SK-N-SH (cell line): Measurements from ENCODE around the gene MYOT. TPM values are rescaled to one million over a fixed set of nuclear protein-coding genes. Genes with fewer than 3 reads are reported as not detected.

ENCODE experiments used
- CTCF ChIA-PET: fragments of 300-600, 350-600 bp; formaldehyde crosslinking; extraction: SDS; loops from one replicate; lab custom pipeline; 2021; lab: Yijun Ruan, JAX
- POLR2A ChIA-PET: fragments of 350-600 bp; sonication (Branson Sonifier 250); formaldehyde crosslinking; extraction: SDS; loops from one replicate; lab custom pipeline; 2020; ENCODE audit warnings: antibody characterized with exemption, inconsistent platforms; lab: Yijun Ruan, JAX
- DNase-seq: peaks from one replicate; pipeline ENCODE4 v3.0.0; 2012
- H2AFZ ChIP-seq: fragments of 200-600 bp; sonication (generic); 2 replicates; pipeline ENCODE4 v1.8.1; 2016; ENCODE audit warnings: antibody characterized with exemption, mild to moderate bottlenecking, low read depth
- H3F3A ChIP-seq: fragments of 200-600 bp; sonication (generic); replicated peaks from 2 replicates; pipeline ENCODE3; 2016; ENCODE audit warnings: antibody characterized with exemption, mild to moderate bottlenecking; ENCODE audit not compliant: insufficient read depth
- H3K27ac ChIP-seq, 2 experiments: fragments of 200-500 bp in 1 of 2; fragments of 200-600 bp in 1 of 2; sonication (Bioruptor generic) in 1 of 2; sonication (generic), shearing (Covaris generic) in 1 of 2; 2 replicates each; pipeline versions ENCODE4 v1.5.1 to v1.6.1; 2014 to 2016; ENCODE audit warnings: low read depth in 2 of 2, inconsistent platforms in 1 of 2, low read length in 1 of 2, mild to moderate bottlenecking in 1 of 2, mixed read lengths in 1 of 2
- H3K27me3 ChIP-seq: fragments of 200-600 bp; sonication (generic), shearing (Covaris generic); 2 replicates; pipeline ENCODE4 v1.6.1; 2016; ENCODE audit warnings: mixed run types; ENCODE audit not compliant: insufficient read depth
- H3K36me3 ChIP-seq, 2 experiments: fragments of 200-500 bp in 1 of 2; fragments of 200-600 bp in 1 of 2; sonication (Bioruptor generic) in 1 of 2; sonication (generic) in 1 of 2; replicated peaks in 1 of 2; 2 replicates each; pipeline versions ENCODE3 to v1.5.1; 2014 to 2016; ENCODE audit warnings: low read length in 1 of 2, mild to moderate bottlenecking in 1 of 2; ENCODE audit not compliant: insufficient read depth in 2 of 2, control insufficient read depth in 1 of 2
- H3K4me1 ChIP-seq, 2 experiments: fragments of 200-500 bp in 1 of 2; fragments of 200-600 bp in 1 of 2; sonication (Bioruptor generic) in 1 of 2; sonication (generic), shearing (Covaris generic) in 1 of 2; 2 replicates each; pipeline versions ENCODE4 v1.5.1 to v1.6.1; 2014 to 2016; ENCODE audit warnings: low read depth in 1 of 2, low read length in 1 of 2, mixed run types in 1 of 2; ENCODE audit not compliant: insufficient read depth in 2 of 2, control insufficient read depth in 1 of 2
- H3K4me2 ChIP-seq: fragments of 200-600 bp; sonication (generic), shearing (Covaris generic); 2 replicates; pipeline ENCODE4 v1.6.1; 2017; ENCODE audit warnings: mixed run types
- H3K4me3 ChIP-seq, 2 experiments: fragments of 200-500 bp in 1 of 2; fragments of 200-600 bp in 1 of 2; sonication (Bioruptor generic) in 1 of 2; sonication (generic), shearing (Covaris generic) in 1 of 2; 2 replicates each; pipeline versions ENCODE4 v1.5.1 to v1.8.1; 2014 to 2016; ENCODE audit warnings: low read depth in 2 of 2, inconsistent platforms in 1 of 2, low read length in 1 of 2, mild to moderate bottlenecking in 1 of 2, mixed read lengths in 1 of 2, moderate library complexity in 1 of 2
- H3K79me2 ChIP-seq: fragments of 200-600 bp; sonication (generic); 2 replicates; pipeline ENCODE4 v1.8.1; 2017; ENCODE audit warnings: mild to moderate bottlenecking; ENCODE audit not compliant: insufficient read depth
- H3K9ac ChIP-seq: fragments of 200-600 bp; sonication (generic); 2 replicates; pipeline ENCODE4 v1.6.1; 2017; ENCODE audit warnings: mixed run types
- H3K9me2 ChIP-seq: fragments of 200-600 bp; sonication (generic); 2 replicates; pipeline ENCODE4 v1.6.1; 2017; ENCODE audit warnings: mixed run types
- H3K9me3 ChIP-seq: fragments of 200-600 bp; sonication (generic); 2 replicates; pipeline ENCODE4 v1.6.1; 2017; ENCODE audit warnings: mixed run types, mild to moderate bottlenecking, moderate library complexity
- H4K20me1 ChIP-seq: fragments of 200-600 bp; sonication (generic); 2 replicates; pipeline ENCODE4 v1.6.1; 2017; ENCODE audit warnings: mild to moderate bottlenecking, mixed run types; ENCODE audit not compliant: insufficient read depth
- CHD2 ChIP-seq: fragments of 150-350 bp; IDR thresholded peaks from 2 replicates; pipeline ENCODE4 v1.6.1; 2018; ENCODE audit warnings: low read length; ENCODE audit not compliant: partially characterized antibody
- CTCF ChIP-seq: fragments of 200-600 bp; sonication (generic); IDR thresholded peaks from 2 replicates; pipeline ENCODE4 v1.6.1; 2017; ENCODE audit warnings: antibody characterized with exemption, mild to moderate bottlenecking, moderate library complexity
- GABPA ChIP-seq: IDR thresholded peaks from 2 replicates; pipeline ENCODE4 v1.4.0; 2012; ENCODE audit warnings: low read depth, mild to moderate bottlenecking
- JUND ChIP-seq: IDR thresholded peaks from 2 replicates; pipeline ENCODE4 v1.4.0; 2012
- MEF2A ChIP-seq: IDR thresholded peaks from 2 replicates; pipeline ENCODE4 v1.4.0; 2012; ENCODE audit warnings: low read depth, borderline replicate concordance
- MXI1 ChIP-seq: IDR thresholded peaks from 2 replicates; pipeline ENCODE4 v1.6.1; 2012; ENCODE audit warnings: mild to moderate bottlenecking, low read depth, low read length, improper control_type of control experiment
- RCOR1 ChIP-seq: fragments of 150-350 bp; IDR thresholded peaks from 2 replicates; pipeline ENCODE4 v1.6.1; 2017; ENCODE audit warnings: antibody characterized with exemption, low read length
- RFX5 ChIP-seq: IDR thresholded peaks from 2 replicates; pipeline ENCODE4 v1.6.1; 2012; ENCODE audit warnings: mild to moderate bottlenecking, improper control_type of control experiment, low read length
- RXRA ChIP-seq: IDR thresholded peaks from 2 replicates; pipeline ENCODE4 v1.4.0; 2012; ENCODE audit warnings: low read depth, mild to moderate bottlenecking, borderline replicate concordance
- SMC3 ChIP-seq: IDR thresholded peaks from 2 replicates; pipeline ENCODE4 v1.6.1; 2012; ENCODE audit warnings: low read depth, low read length, improper control_type of control experiment
- TCF12 ChIP-seq: IDR thresholded peaks from 2 replicates; pipeline ENCODE4 v1.4.0; 2012
- TEAD4 ChIP-seq: IDR thresholded peaks from 2 replicates; pipeline ENCODE4 v1.4.0; 2012; ENCODE audit warnings: mild to moderate bottlenecking, borderline replicate concordance; ENCODE audit not compliant: insufficient read depth
- USF1 ChIP-seq: IDR thresholded peaks from 2 replicates; pipeline ENCODE4 v1.4.0; 2012; ENCODE audit warnings: low read depth, borderline replicate concordance
- USF2 ChIP-seq: fragments of 150-350 bp; IDR thresholded peaks from 2 replicates; pipeline ENCODE4 v1.6.1; 2017; ENCODE audit warnings: antibody characterized with exemption, low read length, low read depth, borderline replicate concordance
- ZBTB33 ChIP-seq: IDR thresholded peaks from 2 replicates; pipeline ENCODE4 v1.4.0; 2012; ENCODE audit warnings: low read depth, borderline replicate concordance
- WGBS: methylation state at CpG from one replicate; pipeline ENCODE4 v1.1.6; 2017; ENCODE audit warnings: low lambda C conversion rate; 5-methylcytosine and 5-hydroxymethylcytosine counted together
- polyA plus RNA-seq, 3 experiments: library from polyadenylated mRNA; depleted of rRNA; stranded (reverse); fragments of >200 nt; gene quantifications; 2 replicates each; pipeline ENCODE4 v1.2.3, GENCODE V29; 2012

MYOT gene
- polyA plus RNA-seq, 1 of the 3 experiments (the other 2 are of a cell fraction), result 0.02 TPM

- no peak overlapping the region for H3K4me3 ChIP-seq
- no peaks in the 10 kb centered on the region for H4K20me1 ChIP-seq
- 81% methylated on average over 3 of the region's 3 CpGs for WGBS
- ChIA-PET CTCF (interaction anchor here (1.2 kb wide), 1 partner anchor 79 kb away, joined by 4 read pairs; no protein-coding TSS in a partner anchor), POLR2A (no interaction called here)
- no peak overlapping the region for H3K9ac ChIP-seq
- H3F3A ChIP-seq, result peaks cover 4% of the 10 kb centered on the region
- no peaks in the 10 kb centered on the region; a peak in 1 of 4 replicates for H3K4me1 ChIP-seq
- no peaks in the 10 kb centered on the region for H3K9me3 ChIP-seq
- no peaks in the 10 kb centered on the region for H3K9me2 ChIP-seq
- no peak overlapping the region; the same call in 1 of the 2 replicates for H2AFZ ChIP-seq
- no peak for DNase-seq
- H3K27me3 ChIP-seq, result no peaks in the 10 kb centered on the region
- no peak overlapping the region for H3K27ac ChIP-seq
- TF ChIP-seq JUND, result no peak
- TF ChIP-seq ZBTB33, result no peak
- no peak for TF ChIP-seq MEF2A
- no peak for TF ChIP-seq RXRA
- TF ChIP-seq GABPA, result no peak
- no peak for TF ChIP-seq SMC3
- no peak for TF ChIP-seq CTCF
- no peak for TF ChIP-seq MXI1
- no peak for TF ChIP-seq USF2
- no peak for TF ChIP-seq CHD2
- TF ChIP-seq TEAD4, result no peak
- no peak for TF ChIP-seq RFX5
- no peak for TF ChIP-seq USF1
- TF ChIP-seq TCF12, result no peak
- no peak for TF ChIP-seq RCOR1
- TF ChIP-seq, all 33 proteins: peak for 0
- Histone ChIP-seq H3K79me2 (no peaks in the 10 kb centered on the region), H3K4me2 (no peak overlapping the region), H3K36me3 (no peaks in the 10 kb centered on the region)
These were observed 9.3 kb upstream of the MYOT start for GRCh38 chr5:137858223-137858916.
